ENCODE data around the gene PGLYRP4.
"Not testable (repeated sequence)": the region's sequence is repeated elsewhere in the genome, so short reads cannot be mapped to it uniquely, and the experiment has no call there.

The PGLYRP4 gene

DNA sequence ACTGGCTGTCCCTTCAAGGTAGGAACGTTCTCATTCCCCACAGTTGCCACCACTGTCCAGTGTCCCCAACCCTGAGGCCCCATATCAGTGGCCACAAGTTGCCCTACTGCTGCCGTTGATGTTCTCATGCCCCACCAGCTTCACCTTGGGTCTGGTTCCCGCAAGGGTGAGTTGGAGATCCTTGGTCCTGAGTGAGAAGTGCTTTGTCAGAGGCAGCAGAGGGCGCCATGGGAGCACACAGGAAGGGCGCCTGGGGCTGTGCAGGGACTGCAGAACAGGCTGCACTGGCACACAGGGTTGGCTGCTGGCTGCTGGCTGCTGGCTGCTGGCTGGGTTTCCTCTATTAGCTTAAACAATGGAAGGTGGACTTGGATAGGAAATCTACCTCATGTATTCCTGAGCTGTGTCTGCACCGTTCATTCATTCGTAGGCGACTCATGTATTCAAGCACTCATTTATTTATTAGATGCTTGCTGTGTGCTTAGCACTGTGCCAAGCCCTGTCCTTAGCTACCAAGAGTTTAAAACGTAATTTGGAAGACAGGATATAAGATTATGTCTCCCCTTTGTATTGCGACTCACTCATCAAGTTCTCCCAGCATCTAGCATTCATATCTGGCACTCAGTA is 6.9 kb upstream of the PGLYRP4 start:
- DNase-seq, result peak; percentile 42

DNA sequence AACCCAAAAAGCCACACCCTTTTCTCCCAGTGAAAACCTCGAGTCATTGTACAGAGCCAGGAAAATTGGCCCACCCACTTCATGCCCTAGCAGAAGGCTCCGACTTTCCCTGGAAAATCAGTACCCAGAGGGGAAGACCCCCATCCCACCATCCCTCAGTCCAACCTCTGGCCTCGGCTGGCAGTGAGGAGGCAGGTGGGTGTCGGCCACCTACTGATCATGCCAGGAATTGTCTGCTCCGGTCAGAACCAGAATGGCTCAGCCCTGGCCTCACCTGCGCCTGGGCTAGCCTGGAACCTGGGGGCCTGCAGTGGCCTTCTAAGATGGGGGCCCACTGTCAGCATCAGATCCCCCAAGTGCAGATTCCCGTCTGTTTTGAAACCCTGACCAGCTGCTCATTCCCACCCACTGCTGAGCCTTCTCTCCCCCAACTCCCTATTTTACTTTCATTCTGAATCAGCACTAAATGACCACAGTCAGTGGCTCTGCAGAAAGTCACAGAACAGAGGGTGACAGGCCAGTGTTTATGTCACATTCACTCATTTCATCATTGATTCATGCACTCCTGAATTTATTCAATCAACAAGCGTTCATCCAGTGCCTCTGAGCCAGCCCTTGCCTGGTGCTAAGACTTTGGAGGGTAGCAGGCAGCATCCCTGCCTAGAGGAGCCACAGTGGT is 6.0 kb upstream of the PGLYRP4 start:
- no peak for DNase-seq

DNA sequence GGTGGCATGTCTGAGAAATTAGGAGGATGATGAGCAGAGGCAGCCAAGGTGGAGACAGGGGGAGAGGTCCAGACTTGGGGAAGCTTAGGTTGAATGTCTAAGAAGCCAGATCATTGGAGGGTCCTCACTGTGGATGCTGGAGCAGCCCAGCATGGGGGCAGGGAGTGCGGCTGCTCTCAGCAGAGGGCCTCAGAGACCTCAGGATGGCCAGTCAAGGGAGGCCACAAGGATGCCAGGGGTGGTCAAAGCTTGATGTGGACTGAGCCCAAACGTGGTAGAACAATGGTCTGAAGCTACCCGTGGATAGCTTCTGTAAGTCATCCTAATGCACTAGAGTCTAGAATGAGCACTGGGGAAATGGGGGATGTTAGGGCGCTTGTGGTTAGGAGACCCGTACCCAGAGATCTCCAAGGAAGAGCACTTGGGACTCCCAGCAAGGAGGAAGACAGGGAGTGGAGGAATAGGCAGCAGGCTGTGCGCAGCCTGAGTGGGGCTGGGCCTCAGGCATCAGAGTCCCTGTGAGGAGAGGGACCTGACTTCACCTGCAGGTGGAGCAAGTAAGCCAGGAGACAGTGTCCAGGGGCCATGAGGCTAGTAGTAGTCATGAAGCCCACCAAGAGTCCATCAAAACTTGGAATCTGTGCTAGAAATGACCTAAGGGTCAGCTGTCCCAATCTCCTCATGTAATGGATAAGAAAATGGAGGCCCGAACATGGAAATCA is 4.7 kb upstream of the PGLYRP4 start:
- DNase-seq, result no peak

DNA sequence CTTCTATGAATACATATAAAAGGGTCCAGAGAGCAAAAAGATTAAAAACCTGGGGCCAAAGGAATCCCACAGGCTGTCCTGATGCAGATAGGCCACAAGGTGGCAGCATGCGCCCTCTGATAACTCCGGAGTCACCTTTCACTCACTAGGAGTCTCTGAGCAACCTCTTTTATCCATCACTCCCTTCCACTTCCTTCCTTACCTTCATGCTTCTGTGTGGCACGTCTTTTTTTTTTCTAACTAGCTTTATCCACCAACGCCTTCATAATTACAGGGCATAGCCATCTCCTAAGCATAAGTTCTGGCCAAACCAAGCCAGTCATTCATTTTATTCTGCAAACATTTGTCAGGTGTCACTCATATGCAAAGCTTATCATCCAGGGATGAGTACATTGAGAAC is 3.9 kb upstream of the PGLYRP4 start:
- peak; percentile 29 for DNase-seq

DNA sequence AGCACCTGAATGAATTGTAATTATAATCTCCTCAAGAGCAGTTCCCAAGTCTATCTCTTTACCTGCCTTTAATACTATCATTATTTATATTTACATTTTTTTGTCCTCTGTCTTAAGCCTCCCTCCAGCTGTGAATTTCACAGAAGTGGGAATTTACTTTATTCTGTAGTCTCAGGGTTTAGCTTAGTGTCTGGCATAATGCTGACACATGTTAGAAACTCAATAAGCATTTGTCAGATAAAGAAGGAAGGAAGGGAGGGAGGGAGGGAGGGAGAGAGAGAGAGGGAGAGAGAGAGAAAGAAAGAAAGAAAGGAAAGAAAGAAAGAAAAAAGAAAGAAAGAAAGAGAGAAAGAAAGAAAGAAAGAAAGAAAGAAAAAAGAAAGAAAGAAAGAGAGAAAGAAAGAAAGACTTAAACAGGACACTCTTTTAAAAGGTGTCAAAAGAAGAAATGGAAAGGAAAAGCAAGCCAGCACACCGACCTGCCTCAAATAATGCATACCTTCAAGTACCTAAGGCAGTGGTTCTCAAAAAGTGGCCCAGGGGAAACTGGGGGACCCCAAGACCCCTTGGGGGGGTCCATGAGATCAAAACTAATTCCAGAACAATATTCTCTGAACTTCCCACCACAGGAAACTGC is 1.8 kb upstream of the PGLYRP4 start:
- no peak for DNase-seq

DNA sequence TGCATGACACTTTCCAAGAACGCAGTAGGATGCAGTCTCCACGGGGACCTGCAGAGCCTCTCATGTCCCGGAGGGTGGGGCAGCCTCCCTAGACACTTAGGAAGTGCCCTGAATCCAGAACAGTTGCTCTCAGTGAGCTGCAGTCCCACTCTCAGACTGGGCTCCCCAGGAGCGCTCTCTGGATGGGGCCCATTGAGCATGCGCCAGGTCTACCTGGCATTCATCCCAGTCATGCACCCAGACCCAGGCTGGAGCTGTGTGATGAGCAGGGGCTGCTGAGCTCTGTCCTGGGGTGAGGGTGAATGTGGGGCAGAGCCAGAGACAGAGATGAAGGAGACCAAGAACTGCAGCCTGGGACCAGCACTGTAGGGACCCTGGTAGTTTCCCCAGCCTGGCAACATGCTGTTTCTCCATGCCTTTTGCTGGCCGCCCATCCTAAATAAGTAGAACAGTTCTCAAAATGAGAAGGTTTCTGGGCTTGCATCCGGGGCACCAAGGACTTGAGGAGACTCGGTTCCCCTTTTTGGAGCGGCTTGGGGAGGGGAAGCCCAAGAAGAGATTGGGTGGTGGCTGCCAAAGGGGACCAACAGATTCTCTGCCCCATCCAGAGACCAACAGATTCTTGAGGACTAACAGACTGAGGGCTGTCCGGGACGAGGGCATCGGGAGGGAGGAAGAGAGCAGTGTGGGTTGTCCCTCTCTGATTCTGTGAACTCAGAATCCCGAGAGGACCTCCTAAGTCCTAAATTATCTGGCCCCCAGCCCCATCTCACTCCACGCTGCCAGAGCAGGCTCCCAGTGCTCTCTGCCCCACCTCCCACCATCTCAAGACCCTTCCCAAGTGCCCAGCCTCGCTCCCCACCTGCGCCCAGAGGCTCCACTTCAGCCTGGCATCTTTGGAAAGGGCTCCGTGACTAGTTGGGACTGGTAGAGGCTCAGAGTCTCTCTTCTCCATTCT is 1.0 kb upstream of the PGLYRP4 start:
- DNase-seq, result no peak

DNA sequence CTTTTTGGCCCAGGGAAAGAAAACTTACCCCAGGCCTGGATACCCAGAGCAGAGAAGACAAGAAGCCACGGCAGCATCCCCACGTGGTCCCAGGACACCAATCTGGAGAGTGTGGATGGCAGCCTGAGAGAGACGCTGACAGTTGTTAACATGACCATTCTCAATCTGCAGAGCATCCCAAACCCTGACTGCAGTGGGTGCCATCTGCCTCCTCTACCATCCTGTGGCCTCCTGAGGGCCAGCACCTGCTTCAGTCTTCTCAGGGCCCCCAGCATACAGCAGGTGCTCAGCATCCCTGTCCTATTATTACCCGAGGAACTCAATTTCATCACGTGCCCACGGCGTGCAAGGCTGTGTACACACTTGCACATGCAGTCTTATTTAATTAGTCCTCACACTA is 785 bp downstream of the PGLYRP4 start:
- DNase-seq, result no peak

DNA sequence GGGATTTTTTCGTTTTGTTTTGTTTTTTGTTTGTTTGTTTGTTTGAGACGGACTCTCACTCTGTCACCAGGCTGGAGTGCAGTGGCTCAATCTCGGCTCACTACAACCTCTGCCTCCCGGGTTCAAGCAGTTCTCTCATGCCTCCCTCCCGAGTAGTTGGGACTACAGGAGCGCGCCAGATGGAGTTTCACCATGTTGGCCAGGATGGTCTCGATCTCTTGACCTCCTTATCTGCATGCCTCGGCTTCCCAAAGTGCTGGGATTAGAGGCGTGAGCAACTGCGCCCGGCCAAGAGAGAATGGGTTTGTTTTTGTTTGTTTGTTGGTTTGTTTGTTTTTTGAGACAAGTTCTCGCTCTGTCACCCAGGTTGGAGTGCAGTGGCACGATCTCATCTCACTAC is 1.6 kb downstream of the PGLYRP4 start:
- DNase-seq, result not testable (repeated sequence)

DNA sequence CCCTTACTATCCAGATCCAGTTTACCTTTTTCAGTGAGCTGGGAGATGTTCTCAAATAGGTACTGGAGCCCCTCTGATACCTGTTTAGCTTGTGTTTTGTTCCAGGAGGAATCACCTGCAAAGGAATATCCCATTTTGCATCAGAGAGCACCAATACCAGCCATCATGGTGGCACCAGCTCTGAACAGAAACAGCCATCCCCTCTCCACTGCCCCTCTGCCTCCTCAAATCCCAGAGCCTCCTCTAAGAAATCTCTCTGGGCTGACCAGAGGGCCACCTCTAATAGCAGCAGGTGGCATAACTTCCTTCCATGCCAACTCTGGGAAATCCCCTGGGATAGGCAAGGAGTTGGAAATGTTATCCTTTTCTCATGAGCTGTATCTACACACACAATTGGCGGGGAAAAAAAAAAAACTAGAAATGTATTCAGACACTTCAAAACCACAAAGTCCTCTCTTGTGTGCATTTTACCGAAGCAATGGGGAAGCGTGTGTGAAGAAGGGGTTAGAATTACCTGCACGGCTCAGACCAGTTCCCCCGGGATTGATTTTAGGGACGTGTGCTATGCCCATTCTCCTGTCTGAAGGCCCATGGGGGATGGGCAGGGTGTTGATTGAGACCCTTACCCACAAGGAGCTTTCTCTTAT is 2.4 kb downstream of the PGLYRP4 start:
- DNase-seq, result no peak

DNA sequence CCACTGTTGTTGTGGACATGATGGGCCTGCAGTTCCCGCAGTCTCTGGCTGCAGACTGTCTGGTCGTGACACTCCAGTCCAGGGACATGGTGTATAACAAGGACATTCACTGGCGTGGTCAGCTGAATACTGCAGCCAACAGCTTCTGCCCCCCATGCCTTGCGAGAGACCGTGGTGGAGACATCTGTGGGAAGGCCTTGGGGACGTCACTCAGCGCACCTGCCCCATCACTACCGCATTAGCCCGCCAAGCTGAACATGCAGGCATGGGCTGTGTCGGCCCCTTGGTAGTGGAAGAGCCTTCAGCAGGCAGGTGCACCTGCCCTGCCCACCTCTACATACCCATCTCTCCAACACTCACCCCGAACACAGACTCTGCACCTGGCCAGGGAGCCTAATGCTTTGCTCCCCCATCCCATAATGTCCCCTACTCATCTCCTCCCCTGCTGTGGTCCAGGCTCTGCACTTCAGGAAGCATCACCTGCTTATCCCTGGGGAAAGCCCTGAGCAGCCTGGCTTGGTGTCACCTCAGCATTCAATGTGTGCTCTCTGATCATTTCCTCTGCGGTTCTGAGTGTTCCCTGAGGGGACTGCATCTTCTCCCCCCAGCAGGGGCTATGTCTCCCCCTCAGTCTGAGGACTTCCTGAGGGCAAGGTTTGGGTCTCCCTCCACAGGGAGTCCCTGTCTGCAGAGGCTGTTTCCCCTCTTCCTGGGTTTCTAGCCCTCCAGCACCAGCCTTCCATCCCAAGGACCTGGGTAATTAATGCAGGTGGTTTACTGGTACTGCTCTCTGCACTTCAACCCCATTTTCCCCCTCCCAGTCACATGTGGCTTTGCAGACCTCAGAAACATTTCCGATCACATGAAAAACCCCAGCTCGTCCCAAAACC is 3.2 kb downstream of the PGLYRP4 start:
- no peak for DNase-seq

DNA sequence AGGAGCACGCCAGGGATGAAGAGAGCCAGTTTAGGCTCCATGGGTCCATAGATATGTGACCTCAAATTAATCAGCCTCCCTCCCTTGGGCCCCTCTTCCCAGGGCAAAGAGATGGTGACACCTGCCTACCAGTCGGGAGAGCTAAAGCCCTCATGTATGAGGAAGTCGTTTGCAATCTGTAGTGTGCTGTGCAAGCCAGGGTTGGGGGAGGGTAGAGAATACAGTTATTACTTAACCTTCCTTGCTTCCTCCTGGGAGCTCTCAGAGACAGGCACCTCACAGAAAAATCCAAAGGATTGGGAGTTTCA is 4.0 kb downstream of the PGLYRP4 start:
- no peak for DNase-seq

DNA sequence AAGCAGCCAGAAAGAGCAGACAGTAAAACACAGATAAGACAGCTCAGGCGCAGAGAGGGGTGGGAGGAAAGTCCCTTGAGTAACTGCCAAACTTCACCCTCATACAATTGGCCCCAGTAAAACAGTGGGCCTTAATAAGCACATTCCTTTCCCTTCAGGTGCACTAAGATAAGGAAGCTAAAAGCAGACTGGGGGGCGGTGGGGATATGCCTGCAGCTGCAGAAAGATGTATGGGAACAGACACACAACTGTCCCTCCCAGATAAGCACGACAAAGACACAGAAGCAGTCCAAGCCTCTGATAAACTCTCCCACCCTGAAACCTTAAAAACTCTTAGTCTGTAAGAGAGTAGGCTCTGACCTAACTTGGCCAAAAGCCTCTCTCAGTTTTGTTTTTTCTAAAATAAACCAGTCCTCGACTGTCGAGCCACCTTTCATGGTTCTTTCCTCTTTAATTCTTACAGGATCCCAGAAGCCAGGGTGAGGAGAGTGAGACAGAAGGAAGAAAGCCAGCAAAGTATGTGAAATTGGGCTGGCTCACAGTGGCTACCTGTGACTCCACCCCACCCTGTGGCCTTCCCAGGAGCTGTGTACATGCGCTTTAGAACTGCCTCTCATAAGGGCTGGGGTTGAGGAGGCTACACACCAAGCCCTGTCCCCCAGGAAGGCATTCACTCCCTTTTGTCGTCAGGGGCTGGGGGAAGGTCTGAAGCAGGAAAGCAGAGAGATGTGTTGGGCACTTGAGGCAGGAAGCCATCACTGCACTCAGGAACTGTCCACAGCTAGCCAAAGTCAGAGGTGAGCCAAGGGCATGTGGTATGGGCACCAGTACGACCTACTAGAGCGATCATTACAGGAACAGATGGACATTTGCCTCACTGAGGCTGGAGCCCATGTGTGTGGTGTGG is 4.6 kb downstream of the PGLYRP4 start:
- DNase-seq, result peak; percentile 37

DNA sequence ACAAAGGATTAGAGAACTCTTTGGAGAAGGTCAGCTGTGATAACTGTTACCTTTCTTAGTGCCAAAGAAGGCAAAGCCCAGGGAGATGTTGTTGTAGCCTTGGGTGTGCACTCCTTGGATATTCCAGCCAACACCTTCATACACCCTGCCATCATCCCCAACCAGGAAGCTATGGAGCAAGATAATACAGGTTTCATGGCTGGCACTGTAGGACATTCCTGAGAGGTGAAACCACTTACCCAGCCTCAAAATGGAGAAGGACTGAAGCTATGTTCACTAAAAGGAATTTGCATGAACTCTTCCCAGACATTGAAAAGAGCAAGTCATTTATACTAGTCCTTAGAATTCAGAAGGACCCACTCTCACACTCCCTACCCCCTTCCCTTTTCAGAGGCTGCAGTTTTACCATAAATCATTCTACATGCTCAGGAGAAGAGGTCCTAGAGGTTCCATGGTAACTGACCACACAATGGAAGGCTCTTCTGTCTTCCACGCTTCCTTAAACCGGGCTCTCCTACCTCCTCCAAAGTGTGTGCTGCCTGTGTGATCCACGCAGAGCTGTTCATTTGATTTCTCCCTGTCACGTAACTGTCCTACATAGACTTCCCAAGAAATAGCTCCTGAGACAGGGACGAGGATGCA is 5.5 kb downstream of the PGLYRP4 start:
- no peak for DNase-seq

DNA sequence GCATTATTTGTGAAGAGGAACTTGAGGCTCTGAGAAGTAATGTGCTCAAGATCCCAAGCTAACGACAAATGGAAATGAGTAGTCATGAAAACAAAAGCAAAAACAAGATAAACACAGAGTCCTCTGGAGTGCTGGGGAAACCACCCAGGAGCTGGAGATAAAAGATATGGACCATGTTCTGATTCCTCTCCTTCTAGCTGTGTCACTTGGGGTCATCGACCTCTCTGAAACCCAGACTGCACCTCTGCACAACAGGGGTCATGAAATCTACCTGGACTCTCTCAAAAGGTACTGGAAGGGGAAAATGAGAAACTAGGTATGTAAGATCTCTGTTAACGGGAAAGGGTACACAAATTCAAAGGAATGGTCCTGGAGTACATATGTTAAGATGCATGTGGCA is 6.5 kb downstream of the PGLYRP4 start:
- no peak for DNase-seq

DNA sequence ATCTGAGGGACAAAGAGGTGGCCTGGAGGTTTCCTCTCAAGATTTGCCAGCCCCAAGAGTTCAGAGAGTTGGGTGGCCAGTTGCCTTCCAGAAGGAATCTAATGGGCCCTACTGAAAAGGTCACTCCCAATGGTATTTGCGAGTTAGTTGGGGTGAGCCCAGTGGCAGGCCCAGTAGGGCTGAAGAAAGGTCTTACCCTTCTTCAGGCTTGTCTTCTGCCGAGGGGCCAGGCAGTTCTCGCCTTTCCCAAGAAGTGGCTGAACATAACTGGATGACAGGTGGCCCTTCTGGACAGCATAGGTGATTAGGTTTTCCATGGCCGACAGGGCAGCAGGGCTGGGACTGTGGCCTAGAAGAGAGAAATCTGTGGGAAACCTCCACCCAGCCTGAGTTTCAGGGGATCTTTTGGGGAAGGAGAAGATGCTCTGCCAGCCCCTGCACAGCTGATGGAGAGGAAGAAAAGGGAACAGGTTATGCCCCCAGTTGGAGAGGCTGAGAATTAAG is 7.2 kb downstream of the PGLYRP4 start:
- no peak for DNase-seq

DNA sequence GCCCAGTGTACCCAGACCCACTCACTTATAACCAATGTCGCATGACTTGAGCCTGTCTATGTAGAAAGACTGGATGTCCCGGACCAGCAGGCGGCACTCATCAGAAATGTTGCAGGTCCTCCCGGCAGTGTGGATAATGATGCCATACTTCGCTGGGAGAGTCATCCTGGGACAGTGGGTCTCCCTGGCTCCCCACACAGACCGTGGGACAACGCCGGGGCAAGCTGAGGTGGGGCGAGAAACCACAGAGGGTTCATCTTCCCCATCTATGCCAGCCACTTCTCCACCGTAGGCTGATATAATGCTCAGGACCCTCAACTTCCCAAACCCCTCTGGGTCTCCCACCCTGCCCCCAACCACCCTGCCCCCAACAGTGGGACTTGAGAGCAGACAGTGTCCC is 8.3 kb downstream of the PGLYRP4 start:
- no peak for DNase-seq

DNA sequence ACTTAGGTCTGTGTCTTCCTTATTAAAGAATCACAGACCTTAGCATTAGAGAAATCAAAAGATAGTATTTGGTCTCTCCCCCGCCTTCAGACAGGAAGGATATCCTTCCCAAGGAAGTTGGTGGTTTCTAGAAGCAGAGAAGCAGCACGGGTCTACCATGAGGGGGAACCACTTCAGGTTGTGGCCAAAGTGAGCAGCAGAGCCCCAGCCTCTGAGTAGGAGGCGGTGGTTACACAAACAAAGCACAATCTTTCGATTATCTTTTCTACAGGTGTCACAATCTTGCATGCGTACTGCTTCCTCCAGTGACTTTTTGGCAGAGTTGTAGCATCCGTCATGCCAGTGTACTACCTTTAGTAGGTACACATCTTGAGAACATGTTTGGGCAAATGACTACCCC is 8.8 kb downstream of the PGLYRP4 start:
- DNase-seq, result no peak

DNA sequence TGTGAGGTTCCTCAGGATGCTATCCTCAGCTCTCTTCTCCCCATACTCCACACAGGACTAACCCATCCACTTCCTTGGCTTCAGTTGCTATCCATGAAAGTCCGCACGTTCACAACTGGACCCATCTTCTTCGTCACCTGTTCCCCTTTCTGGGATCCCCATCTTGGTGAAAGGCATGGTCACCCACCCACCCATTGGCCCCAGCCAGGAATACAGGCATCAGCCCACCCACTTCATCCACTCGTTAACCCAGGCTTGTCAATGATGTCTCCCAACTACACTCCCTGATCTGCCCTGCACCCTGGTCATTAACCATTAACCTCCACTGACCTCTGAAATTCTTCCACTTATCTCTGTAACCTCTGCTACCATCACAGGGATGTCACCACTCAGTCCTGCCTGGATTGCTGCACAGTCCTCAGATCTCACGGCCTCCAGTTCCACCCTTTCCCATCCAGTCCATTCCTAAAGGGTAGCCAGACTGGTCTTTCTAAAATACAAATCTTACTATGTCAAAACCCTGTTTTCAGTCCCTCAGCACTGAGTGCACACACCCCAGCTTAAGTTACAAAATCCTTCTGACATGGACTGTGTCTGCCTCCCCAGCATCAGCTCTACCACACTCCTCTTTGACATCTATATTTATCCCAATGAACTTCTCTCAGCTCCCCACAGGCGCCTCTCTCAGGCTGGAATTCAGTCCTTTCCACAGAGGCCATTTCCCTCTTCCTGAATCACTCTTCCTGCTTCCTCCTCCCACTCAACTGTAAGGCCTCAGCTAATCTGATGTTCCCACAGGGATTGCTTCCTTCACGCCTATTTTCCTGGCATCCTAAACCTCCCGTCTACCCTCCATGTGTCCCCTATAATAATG is 10.4 kb downstream of the PGLYRP4 start:
- DNase-seq, result no peak
